Endothelial cell of hepatic sinusoid (primary cell): Measurements from ENCODE around the gene RASD2.

Experiments used
- in situ Hi-C: cut with HindIII; loops from 2 replicates; pipeline ENCODE4 v1.10.0; 2017; ENCODE audit warnings: low sequenced_read_pairs

Gene RASD2

GRCh38 chr22:35580351-35581022 is 39.9 kb downstream of the RASD2 start:
- in situ Hi-C loops = no loop called here

- in situ Hi-C loops = no loop called here
These were observed 40.4 kb downstream of the RASD2 start for GRCh38 chr22:35581023-35581413.

GRCh38 chr22:35582218-35582860 is 41.7 kb downstream of the RASD2 start:
- in situ Hi-C loops = no loop called here

GRCh38 chr22:35582861-35583670 is 42.4 kb downstream of the RASD2 start:
- in situ Hi-C loops = no loop called here

- in situ Hi-C loops = loop anchor here (5.0 kb wide), 1 partner anchor 54 kb away; no protein-coding TSS in a partner anchor
These were observed 46.1 kb downstream of the RASD2 start for GRCh38 chr22:35586771-35587170.

- in situ Hi-C loops = loop anchor here (5.0 kb wide), 1 partner anchor 55 kb away; no protein-coding TSS in a partner anchor
These were observed 46.8 kb downstream of the RASD2 start for GRCh38 chr22:35587447-35587870.

- in situ Hi-C loops = loop anchor here (5.0 kb wide), 1 partner anchor 56 kb away; no protein-coding TSS in a partner anchor
These were observed 47.3 kb downstream of the RASD2 start for GRCh38 chr22:35587896-35588295.

GRCh38 chr22:35589071-35589755 is 48.6 kb downstream of the RASD2 start:
- in situ Hi-C loops = loop anchor here (5.0 kb wide), 1 partner anchor 57 kb away; no protein-coding TSS in a partner anchor

GRCh38 chr22:35589756-35590093 is 49.1 kb downstream of the RASD2 start:
- in situ Hi-C loops = loop anchor here (5.0 kb wide), 1 partner anchor 57 kb away; no protein-coding TSS in a partner anchor

- in situ Hi-C loops = no loop called here
These were observed 50.1 kb downstream of the RASD2 start for GRCh38 chr22:35590634-35591295.

GRCh38 chr22:35591714-35592417 is 51.2 kb downstream of the RASD2 start:
- in situ Hi-C loops = no loop called here

- in situ Hi-C loops = no loop called here
These were observed 51.9 kb downstream of the RASD2 start for GRCh38 chr22:35592418-35592967.

GRCh38 chr22:35593071-35593890 is 52.6 kb downstream of the RASD2 start:
- in situ Hi-C loops = no loop called here

- in situ Hi-C loops = no loop called here
These were observed 53.4 kb downstream of the RASD2 start for GRCh38 chr22:35593891-35594470.

- in situ Hi-C loops = no loop called here
These were observed 54.1 kb downstream of the RASD2 start for GRCh38 chr22:35594686-35595085.

GRCh38 chr22:35596821-35597220 is 56.2 kb downstream of the RASD2 start:
- in situ Hi-C loops = no loop called here

GRCh38 chr22:35597692-35598395 is 57.2 kb downstream of the RASD2 start:
- in situ Hi-C loops = no loop called here

- in situ Hi-C loops = no loop called here
These were observed 57.7 kb downstream of the RASD2 start for GRCh38 chr22:35598396-35598710.
